ENCODE measurements around the gene SPAG9.

Gene SPAG9

DNA sequence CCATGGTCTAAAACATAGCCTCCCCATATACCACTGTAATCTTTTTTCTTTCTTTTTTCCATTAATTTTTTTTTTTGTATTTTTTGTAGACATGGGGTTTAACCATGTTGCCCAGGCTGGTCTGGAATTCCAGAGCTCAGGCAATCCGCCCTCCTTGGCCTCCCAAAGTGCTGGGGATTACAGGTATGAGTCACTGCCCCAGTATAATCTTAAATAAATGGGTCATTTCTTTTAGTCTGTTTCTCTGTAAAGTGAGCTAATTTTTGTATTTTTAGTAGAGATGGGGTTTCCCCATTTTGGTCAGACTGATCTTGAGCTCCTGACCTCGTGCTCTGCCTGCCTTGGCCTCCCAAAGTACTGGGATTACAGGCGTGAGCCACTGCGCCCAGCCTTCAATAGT lies 27.0 kb upstream of the SPAG9 start:
- H3K14ac ChIP-seq (ENCODE audit: low read length), result no peak overlapping the region
- H3K27me3 ChIP-seq (ENCODE audit: control insufficient read depth in 3 of 3, insufficient read depth in 3 of 3, low read depth in 1 of 3, low read length in 3 of 3), result no peaks in the 10 kb centered on the region
- H2BK120ac ChIP-seq (ENCODE audit: low read depth, low read length), result no peak overlapping the region
- no peak overlapping the region for H2AFZ ChIP-seq (ENCODE audit: low read length)
- no peak overlapping the region for H2BK12ac ChIP-seq (ENCODE audit: low read length)
- H3K4me2 ChIP-seq (ENCODE audit: insufficient read depth, low read length, poor library complexity, severe bottlenecking), result no peak overlapping the region
- no peak overlapping the region for H3K23ac ChIP-seq (ENCODE audit: low read depth, low read length, poor library complexity)
- H3K4me1 ChIP-seq (ENCODE audit: control insufficient read depth in 2 of 2, insufficient read depth in 1 of 2, low read depth in 1 of 2, low read length in 2 of 2), result no peaks in the 10 kb centered on the region
- no peak overlapping the region for H4K91ac ChIP-seq (ENCODE audit: low read depth, low read length, poor library complexity)
- H3K79me1 ChIP-seq (ENCODE audit: low read depth, low read length), result no peaks in the 10 kb centered on the region
- no peak overlapping the region for H2AK5ac ChIP-seq (ENCODE audit: low read depth, low read length)
- H3K9ac ChIP-seq (ENCODE audit: low read depth, low read length, poor library complexity), result no peak overlapping the region
- no peak overlapping the region for H2BK15ac ChIP-seq (ENCODE audit: low read length)
- no CpG with 5 or more reads among the region's 4 CpGs for WGBS, 2 donors (ENCODE audit: extremely low coverage in 2 of 2, insufficient read length in 2 of 2, insufficient replicate concordance in 1 of 2)
- no peak overlapping the region for H2BK5ac ChIP-seq (ENCODE audit: low read length)
- H3K18ac ChIP-seq (ENCODE audit: low read length), result no peak overlapping the region
- no peak overlapping the region for H4K8ac ChIP-seq (ENCODE audit: low read depth, low read length)
- H3K4me3 ChIP-seq (ENCODE audit: low read length in 2 of 2), result no peak overlapping the region
- H3K4ac ChIP-seq (ENCODE audit: low read length), result no peak overlapping the region
- H3K27ac ChIP-seq (replicated peaks; ENCODE audit: low read length), result no peak overlapping the region
- no peaks in the 10 kb centered on the region for H3K9me3 ChIP-seq (replicated peaks in 1 of 2; ENCODE audit: control insufficient read depth in 2 of 2, insufficient read depth in 1 of 2, low read depth in 1 of 2, low read length in 2 of 2)
- no peak for DNase-seq (ENCODE audit: low spot score)
- H3K36me3 ChIP-seq (replicated peaks in 1 of 2; ENCODE audit: control insufficient read depth in 2 of 2, insufficient read depth in 2 of 2, low read length in 2 of 2), result no peaks in the 10 kb centered on the region

DNA sequence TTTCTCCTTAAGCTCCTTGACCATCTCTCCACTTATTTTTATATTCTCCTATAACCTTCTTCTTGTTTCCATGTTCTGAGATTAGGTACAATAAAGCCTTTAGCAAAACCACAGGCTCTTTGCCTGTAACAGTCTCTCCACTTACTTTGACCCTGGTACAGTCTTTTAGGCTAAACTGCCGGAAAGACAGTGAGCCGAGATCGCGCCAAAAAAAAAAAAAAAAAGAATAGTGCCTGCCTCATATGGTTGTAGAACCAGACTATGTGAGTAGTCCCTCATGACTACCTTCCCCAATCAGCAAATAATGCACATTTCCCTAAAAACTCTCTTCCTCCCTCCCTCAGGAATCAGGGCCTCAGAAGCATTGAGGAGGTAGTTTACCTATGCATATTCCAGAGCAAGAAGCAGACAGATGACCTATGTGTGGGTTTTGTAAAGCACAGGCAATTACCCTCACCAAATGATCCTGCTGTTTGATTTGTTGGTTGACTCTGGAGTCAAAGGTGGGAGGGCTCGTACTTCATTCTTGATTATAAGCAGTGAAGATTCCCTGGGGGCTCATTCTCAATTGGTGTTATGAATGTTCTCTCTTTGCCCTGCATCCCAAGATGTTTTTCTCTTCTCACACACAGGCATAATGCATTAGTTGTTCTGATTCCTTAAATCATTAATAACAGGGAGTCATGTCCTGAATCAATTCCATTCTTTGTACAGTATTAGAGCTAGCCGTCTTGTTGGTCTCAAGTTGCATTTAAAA lies 23.8 kb upstream of the SPAG9 start:
- no peak overlapping the region for H3K4me3 ChIP-seq (ENCODE audit: low read length in 2 of 2)
- H3K4ac ChIP-seq (ENCODE audit: low read length), result no peak overlapping the region
- no peaks in the 10 kb centered on the region for H3K9me3 ChIP-seq (replicated peaks in 1 of 2; ENCODE audit: control insufficient read depth in 2 of 2, insufficient read depth in 1 of 2, low read depth in 1 of 2, low read length in 2 of 2)
- no peaks in the 10 kb centered on the region for H3K27me3 ChIP-seq (ENCODE audit: control insufficient read depth in 3 of 3, insufficient read depth in 3 of 3, low read depth in 1 of 3, low read length in 3 of 3)
- H2BK120ac ChIP-seq (ENCODE audit: low read depth, low read length), result no peak overlapping the region
- H2BK5ac ChIP-seq (ENCODE audit: low read length), result no peak overlapping the region
- no peak overlapping the region for H2AFZ ChIP-seq (ENCODE audit: low read length)
- no peak for DNase-seq (ENCODE audit: low spot score)
- H3K79me1 ChIP-seq (ENCODE audit: low read depth, low read length), result no peaks in the 10 kb centered on the region
- no CpG with 5 or more reads among the region's 6 CpGs for WGBS, 2 donors (ENCODE audit: extremely low coverage in 2 of 2, insufficient read length in 2 of 2, insufficient replicate concordance in 1 of 2)
- H3K36me3 ChIP-seq (replicated peaks in 1 of 2; ENCODE audit: control insufficient read depth in 2 of 2, insufficient read depth in 2 of 2, low read length in 2 of 2), result no peaks in the 10 kb centered on the region
- H3K4me2 ChIP-seq (ENCODE audit: insufficient read depth, low read length, poor library complexity, severe bottlenecking), result no peak overlapping the region
- H2AK5ac ChIP-seq (ENCODE audit: low read depth, low read length), result no peak overlapping the region
- H3K23ac ChIP-seq (ENCODE audit: low read depth, low read length, poor library complexity), result no peak overlapping the region
- no peak overlapping the region for H3K9ac ChIP-seq (ENCODE audit: low read depth, low read length, poor library complexity)
- H4K8ac ChIP-seq (ENCODE audit: low read depth, low read length), result no peak overlapping the region
- no peak overlapping the region for H3K14ac ChIP-seq (ENCODE audit: low read length)
- no peaks in the 10 kb centered on the region for H3K4me1 ChIP-seq (ENCODE audit: control insufficient read depth in 2 of 2, insufficient read depth in 1 of 2, low read depth in 1 of 2, low read length in 2 of 2)
- H2BK12ac ChIP-seq (ENCODE audit: low read length), result no peak overlapping the region
- no peak overlapping the region for H3K27ac ChIP-seq (replicated peaks; ENCODE audit: low read length)
- no peak overlapping the region for H4K91ac ChIP-seq (ENCODE audit: low read depth, low read length, poor library complexity)
- no peak overlapping the region for H3K18ac ChIP-seq (ENCODE audit: low read length)
- H2BK15ac ChIP-seq (ENCODE audit: low read length), result no peak overlapping the region

DNA sequence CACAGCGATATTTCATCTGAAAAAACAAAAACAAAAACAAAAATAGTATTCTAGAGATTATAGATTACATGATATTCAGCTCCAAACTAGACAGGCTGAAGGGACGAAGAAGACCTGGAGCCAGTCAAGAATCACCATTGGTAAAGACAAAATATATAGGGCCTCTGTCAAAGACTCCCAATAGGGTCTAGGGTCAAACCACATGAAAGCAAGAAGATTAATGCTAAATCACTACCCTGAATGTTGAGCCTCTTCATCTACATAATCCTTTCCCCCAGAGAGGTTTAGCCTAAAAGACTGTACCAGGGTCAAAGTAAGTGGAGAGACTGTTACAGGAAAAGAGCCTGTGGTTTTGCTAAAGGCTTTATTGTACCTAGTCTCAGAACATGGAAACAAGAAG lies 21.9 kb upstream of the SPAG9 start:
- no peak overlapping the region for H4K91ac ChIP-seq (ENCODE audit: low read depth, low read length, poor library complexity)
- no peak overlapping the region for H2BK5ac ChIP-seq (ENCODE audit: low read length)
- H3K27me3 ChIP-seq (ENCODE audit: control insufficient read depth in 3 of 3, insufficient read depth in 3 of 3, low read depth in 1 of 3, low read length in 3 of 3), result no peaks in the 10 kb centered on the region
- no peak overlapping the region for H3K18ac ChIP-seq (ENCODE audit: low read length)
- no peaks in the 10 kb centered on the region for H3K9me3 ChIP-seq (replicated peaks in 1 of 2; ENCODE audit: control insufficient read depth in 2 of 2, insufficient read depth in 1 of 2, low read depth in 1 of 2, low read length in 2 of 2)
- H2AK5ac ChIP-seq (ENCODE audit: low read depth, low read length), result no peak overlapping the region
- no CpG with 5 or more reads among the region's 2 CpGs for WGBS, 2 donors (ENCODE audit: extremely low coverage in 2 of 2, insufficient read length in 2 of 2, insufficient replicate concordance in 1 of 2)
- no peak overlapping the region for H3K4me2 ChIP-seq (ENCODE audit: insufficient read depth, low read length, poor library complexity, severe bottlenecking)
- H3K14ac ChIP-seq (ENCODE audit: low read length), result no peak overlapping the region
- H3K23ac ChIP-seq (ENCODE audit: low read depth, low read length, poor library complexity), result no peak overlapping the region
- H2BK12ac ChIP-seq (ENCODE audit: low read length), result no peak overlapping the region
- no peak overlapping the region for H2BK120ac ChIP-seq (ENCODE audit: low read depth, low read length)
- no peaks in the 10 kb centered on the region for H3K36me3 ChIP-seq (replicated peaks in 1 of 2; ENCODE audit: control insufficient read depth in 2 of 2, insufficient read depth in 2 of 2, low read length in 2 of 2)
- H3K9ac ChIP-seq (ENCODE audit: low read depth, low read length, poor library complexity), result no peak overlapping the region
- no peak overlapping the region for H3K4me3 ChIP-seq (ENCODE audit: low read length in 2 of 2)
- no peak overlapping the region for H2AFZ ChIP-seq (ENCODE audit: low read length)
- H2BK15ac ChIP-seq (ENCODE audit: low read length), result no peak overlapping the region
- no peak overlapping the region for H3K27ac ChIP-seq (replicated peaks; ENCODE audit: low read length)
- no peaks in the 10 kb centered on the region for H3K79me1 ChIP-seq (ENCODE audit: low read depth, low read length)
- no peak overlapping the region for H4K8ac ChIP-seq (ENCODE audit: low read depth, low read length)
- DNase-seq (ENCODE audit: low spot score), result no peak
- no peaks in the 10 kb centered on the region for H3K4me1 ChIP-seq (ENCODE audit: control insufficient read depth in 2 of 2, insufficient read depth in 1 of 2, low read depth in 1 of 2, low read length in 2 of 2)
- H3K4ac ChIP-seq (ENCODE audit: low read length), result no peak overlapping the region

DNA sequence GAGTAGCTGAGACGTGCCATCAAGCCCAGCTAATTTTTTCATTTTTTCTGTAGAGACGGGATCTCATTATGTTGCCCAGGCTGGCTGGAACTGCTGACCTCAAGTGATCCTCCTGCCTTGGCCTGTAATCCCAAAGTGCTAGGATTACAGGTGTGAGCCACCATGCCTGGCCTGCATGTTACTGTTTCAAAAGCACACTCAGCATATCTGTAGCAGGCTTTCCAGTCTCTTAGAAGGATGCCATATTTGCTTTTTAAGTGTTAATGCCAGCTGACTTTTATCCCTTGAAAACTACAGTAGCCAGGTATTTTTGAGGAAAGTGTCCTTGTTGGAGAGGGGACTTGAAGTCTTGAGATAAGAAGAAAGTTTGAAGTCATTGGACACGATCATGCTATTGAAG lies 15.3 kb upstream of the SPAG9 start:
- DNase-seq (ENCODE audit: low spot score), result no peak
- H3K4me2 ChIP-seq (ENCODE audit: insufficient read depth, low read length, poor library complexity, severe bottlenecking), result no peak overlapping the region
- H3K4me3 ChIP-seq (ENCODE audit: low read length in 2 of 2), result no peak overlapping the region
- H3K79me1 ChIP-seq (ENCODE audit: low read depth, low read length), result no peaks in the 10 kb centered on the region
- no peak overlapping the region for H2BK120ac ChIP-seq (ENCODE audit: low read depth, low read length)
- H2BK15ac ChIP-seq (ENCODE audit: low read length), result no peak overlapping the region
- H3K4me1 ChIP-seq (ENCODE audit: control insufficient read depth in 2 of 2, insufficient read depth in 1 of 2, low read depth in 1 of 2, low read length in 2 of 2), result no peaks in the 10 kb centered on the region
- H3K23ac ChIP-seq (ENCODE audit: low read depth, low read length, poor library complexity), result no peak overlapping the region
- no peaks in the 10 kb centered on the region for H3K27me3 ChIP-seq (ENCODE audit: control insufficient read depth in 3 of 3, insufficient read depth in 3 of 3, low read depth in 1 of 3, low read length in 3 of 3)
- H3K9ac ChIP-seq (ENCODE audit: low read depth, low read length, poor library complexity), result no peak overlapping the region
- H4K91ac ChIP-seq (ENCODE audit: low read depth, low read length, poor library complexity), result no peak overlapping the region
- no peak overlapping the region for H3K14ac ChIP-seq (ENCODE audit: low read length)
- H4K8ac ChIP-seq (ENCODE audit: low read depth, low read length), result no peak overlapping the region
- no CpG with 5 or more reads among the region's 3 CpGs for WGBS, 2 donors (ENCODE audit: extremely low coverage in 2 of 2, insufficient read length in 2 of 2, insufficient replicate concordance in 1 of 2)
- no peak overlapping the region for H3K4ac ChIP-seq (ENCODE audit: low read length)
- H2BK12ac ChIP-seq (ENCODE audit: low read length), result no peak overlapping the region
- H3K18ac ChIP-seq (ENCODE audit: low read length), result no peak overlapping the region
- no peaks in the 10 kb centered on the region for H3K36me3 ChIP-seq (replicated peaks in 1 of 2; ENCODE audit: control insufficient read depth in 2 of 2, insufficient read depth in 2 of 2, low read length in 2 of 2)
- H3K9me3 ChIP-seq (replicated peaks in 1 of 2; ENCODE audit: control insufficient read depth in 2 of 2, insufficient read depth in 1 of 2, low read depth in 1 of 2, low read length in 2 of 2), result no peaks in the 10 kb centered on the region
- no peak overlapping the region for H2AFZ ChIP-seq (ENCODE audit: low read length)
- H3K27ac ChIP-seq (replicated peaks; ENCODE audit: low read length), result no peak overlapping the region
- no peak overlapping the region for H2AK5ac ChIP-seq (ENCODE audit: low read depth, low read length)
- H2BK5ac ChIP-seq (ENCODE audit: low read length), result no peak overlapping the region
